ENCODE data around the gene ARL6IP6.

GRCh38 chr2:152759290-152760072 is 41.1 kb downstream of the ARL6IP6 start:
- TF ChIP-seq, protein P1, sequence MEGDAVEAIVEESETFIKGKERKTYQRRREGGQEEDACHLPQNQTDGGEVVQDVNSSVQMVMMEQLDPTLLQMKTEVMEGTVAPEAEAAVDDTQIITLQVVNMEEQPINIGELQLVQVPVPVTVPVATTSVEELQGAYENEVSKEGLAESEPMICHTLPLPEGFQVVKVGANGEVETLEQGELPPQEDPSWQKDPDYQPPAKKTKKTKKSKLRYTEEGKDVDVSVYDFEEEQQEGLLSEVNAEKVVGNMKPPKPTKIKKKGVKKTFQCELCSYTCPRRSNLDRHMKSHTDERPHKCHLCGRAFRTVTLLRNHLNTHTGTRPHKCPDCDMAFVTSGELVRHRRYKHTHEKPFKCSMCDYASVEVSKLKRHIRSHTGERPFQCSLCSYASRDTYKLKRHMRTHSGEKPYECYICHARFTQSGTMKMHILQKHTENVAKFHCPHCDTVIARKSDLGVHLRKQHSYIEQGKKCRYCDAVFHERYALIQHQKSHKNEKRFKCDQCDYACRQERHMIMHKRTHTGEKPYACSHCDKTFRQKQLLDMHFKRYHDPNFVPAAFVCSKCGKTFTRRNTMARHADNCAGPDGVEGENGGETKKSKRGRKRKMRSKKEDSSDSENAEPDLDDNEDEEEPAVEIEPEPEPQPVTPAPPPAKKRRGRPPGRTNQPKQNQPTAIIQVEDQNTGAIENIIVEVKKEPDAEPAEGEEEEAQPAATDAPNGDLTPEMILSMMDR (conservative IDR thresholded peaks at IDR 0.05; ENCODE audit: low read depth in 2 of 2): no peak
- TF ChIP-seq EZH2 (IDR thresholded peaks at IDR 0.05; ENCODE audit: low read depth, unreplicated experiment) (no peak), REST (IDR thresholded peaks at IDR 0.05; ENCODE audit: unreplicated experiment) (no peak), EZH2phosphoT487 (IDR thresholded peaks at IDR 0.05; ENCODE audit: unreplicated experiment) (no peak), CREB1 (CRISPR knock-in tag; IDR thresholded peaks at IDR 0.05; ENCODE audit: low read depth) (no peak), POLR2AphosphoS5 (IDR thresholded peaks at IDR 0.05; ENCODE audit: low read depth) (no peak)
- TF ChIP-seq, protein P2, sequence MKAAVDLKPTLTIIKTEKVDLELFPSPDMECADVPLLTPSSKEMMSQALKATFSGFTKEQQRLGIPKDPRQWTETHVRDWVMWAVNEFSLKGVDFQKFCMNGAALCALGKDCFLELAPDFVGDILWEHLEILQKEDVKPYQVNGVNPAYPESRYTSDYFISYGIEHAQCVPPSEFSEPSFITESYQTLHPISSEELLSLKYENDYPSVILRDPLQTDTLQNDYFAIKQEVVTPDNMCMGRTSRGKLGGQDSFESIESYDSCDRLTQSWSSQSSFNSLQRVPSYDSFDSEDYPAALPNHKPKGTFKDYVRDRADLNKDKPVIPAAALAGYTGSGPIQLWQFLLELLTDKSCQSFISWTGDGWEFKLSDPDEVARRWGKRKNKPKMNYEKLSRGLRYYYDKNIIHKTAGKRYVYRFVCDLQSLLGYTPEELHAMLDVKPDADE (IDR thresholded peaks at IDR 0.05): no peak
